Activated CD4-positive, CD25-positive, alpha-beta regulatory T cell treated with anti-CD3 and anti-CD28 coated beads, Interleukin-2, amount 50 U/mL, for 72 hours (primary cell): Measurements from ENCODE around the gene FSHR.

Experiments used
- DNase-seq: peaks from one replicate; pipeline ENCODE4 v3.0.0; 2021

FSHR gene

DNA sequence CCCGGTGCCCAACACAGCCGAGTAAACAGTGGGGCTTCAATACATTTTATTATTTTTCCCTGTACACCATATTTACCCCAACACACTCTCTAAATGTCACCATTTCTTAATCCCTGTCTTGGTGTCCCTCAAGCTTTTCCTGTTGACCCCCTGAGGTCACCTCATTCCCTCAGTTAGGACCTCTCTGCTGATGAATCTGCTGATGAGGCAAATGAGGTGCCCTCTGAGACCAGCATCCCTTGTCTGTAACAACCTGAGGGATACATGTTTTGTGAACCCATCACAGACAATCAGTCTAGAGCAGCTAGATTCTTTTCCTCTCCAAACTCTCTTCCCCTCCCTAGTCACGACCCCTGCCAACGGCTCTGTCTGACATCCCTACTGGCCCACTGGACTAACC lies 127.6 kb downstream of the FSHR start:
- no peak for DNase-seq

DNA sequence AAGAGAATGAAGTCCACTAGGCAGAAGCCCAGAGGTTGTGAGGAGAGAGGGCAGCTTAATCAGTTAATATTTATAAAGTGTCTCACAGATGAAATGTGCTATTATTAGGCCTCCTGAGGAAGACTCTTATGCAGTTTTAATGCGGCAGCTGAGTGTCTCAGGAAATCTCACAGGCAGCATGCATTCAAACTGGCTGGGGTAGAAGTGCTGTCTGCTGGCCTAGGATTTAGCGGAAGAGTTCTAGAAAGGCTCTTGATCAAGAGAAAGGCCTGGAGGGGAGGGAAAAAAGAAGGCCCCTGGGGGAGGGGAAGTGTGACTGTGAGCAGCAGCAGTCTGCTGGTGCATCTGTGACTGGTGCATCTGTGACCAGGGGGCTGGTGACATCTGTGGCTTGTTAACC lies 133.0 kb downstream of the FSHR start:
- DNase-seq, result no peak

DNA sequence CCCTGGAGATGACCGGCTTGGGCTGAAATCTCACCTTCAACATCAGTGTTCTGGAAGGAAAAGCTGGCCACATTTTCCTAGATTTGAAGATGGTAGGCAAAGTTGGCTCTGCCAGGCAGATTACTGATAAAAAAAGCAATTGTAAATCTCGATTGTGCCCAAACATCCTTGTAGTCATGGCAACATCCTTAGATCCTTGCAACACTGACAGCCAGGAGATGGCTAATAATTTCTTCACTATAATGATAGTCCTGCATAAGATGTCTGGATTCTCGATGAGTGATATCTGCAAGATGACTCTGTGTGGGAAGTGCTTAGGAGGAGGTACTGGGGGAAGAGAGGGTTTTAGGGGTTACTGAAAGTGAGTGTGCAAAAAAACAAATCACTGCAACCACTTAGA lies 149.1 kb downstream of the FSHR start:
- DNase-seq, result no peak

DNA sequence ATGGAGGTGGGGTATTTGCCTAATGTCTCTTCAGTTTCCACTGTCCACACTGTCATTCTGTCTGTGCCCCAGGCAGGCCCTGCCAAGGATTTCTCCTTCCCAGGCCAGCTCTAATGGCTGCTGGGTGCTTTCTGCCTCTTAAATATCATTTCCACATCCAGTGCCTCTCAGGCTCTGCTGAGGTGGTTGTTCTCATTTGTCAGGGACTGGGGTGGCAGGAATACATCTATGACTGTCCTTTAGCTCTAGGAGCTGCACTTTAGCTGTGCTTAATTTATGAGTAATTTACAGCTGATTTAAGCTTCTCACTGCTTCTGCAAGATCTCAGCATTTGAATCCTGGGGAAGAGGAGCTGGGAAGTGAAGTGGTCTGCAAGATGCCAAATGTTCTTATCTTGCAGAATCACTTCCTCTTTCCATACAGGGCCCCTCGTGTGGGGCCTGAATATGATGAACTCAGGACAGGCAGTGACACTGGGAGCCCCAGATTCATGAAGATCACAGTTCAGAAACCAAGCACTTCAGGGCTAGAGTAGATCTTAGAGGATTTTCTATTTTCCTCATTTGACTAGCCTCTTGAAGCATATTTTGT lies 150.2 kb downstream of the FSHR start:
- no peak for DNase-seq

DNA sequence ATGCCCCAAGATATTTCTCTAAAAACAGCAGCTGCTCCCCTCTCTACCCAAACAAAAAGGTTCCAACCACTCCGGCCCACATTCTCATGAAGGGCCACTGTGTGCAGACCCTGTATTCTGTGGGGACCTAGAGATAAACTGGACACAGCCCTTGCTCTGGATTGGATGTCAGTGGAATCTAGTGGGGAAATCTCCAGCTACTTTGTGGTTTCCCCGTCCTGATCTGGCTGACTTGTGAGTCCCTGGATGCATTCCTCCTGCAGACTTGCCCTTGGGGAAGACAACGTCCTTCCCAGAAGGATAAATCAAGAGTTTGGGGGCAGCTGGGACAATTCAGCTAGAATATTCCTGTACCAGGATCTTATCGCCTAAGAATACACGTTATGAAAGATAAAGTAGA lies 151.1 kb downstream of the FSHR start:
- DNase-seq, result no peak

DNA sequence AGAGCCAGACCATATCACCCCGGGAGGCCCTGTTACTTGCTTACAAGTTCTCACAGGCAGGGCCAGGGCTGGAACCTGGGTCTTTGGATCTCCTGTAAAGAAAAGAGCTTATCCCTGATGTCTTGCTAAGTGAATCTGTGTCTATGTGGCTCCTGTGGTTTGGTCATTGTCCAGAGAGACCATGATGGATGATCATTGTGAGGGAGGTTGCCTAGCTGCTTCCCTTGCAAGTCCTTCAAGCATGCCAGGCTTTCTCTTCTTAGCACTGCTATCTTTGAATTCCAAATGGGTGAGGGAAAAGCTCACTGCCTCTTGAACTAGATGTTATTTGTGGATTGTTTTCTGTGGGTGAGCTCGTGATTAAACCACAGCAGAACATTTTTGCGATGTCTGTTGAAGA lies 151.6 kb downstream of the FSHR start:
- no peak for DNase-seq

DNA sequence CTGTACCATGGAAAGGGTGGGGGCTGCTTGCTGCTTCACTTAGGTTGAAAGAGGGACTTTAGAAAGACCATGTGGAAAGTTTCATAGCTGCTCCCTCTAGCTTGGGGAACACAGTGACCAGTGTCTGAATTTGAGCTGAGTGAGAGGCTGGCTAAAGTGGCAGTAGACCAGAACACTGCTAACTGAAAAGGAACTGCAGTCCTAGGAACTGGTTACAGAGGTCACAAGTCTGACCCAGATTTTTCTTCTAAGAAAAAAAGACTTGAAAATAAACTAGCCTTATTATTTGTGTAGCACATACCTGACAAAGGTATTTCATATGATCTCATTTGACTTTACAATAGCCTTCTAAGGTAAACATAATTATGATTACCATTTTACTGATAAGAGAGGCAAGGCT lies 153.6 kb downstream of the FSHR start:
- no peak for DNase-seq

DNA sequence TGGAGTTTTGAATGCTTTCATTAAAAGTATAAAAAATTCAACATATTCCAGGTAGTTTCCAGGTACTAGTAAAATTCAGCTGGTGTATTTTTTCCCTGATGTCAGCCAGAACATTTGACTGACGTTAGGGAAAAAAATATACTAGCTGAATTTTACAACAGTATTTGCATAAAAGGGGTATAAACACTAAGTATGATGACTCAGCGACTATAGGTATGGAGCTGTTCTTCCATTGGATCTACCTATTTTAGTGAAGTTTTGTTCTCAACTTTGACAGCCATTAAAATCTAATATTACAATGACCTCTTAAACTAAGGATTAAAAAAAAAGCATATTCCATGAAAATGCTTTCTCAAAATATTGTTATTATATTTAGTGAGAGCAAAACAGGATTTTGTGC lies 155.9 kb downstream of the FSHR start:
- DNase-seq, result no peak

DNA sequence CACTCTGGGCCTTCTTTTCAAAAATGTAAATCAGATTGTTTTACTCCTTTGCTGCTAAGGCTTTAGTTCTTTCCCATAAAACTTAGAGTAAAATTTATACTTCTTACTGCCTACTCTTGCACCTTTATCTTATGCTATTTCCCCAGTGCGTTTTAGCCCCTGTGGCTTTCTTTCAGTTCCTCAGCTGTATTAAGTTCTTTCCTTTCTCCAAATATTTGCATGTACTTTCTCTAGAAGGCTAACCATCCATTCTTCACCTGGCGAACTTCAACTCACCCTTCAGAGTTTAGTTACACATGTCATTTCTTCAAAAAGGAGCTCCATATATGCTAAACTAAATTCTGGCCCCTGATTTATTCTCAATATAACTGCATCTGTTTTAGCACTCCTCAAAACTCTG lies 160.7 kb downstream of the FSHR start:
- no peak for DNase-seq

DNA sequence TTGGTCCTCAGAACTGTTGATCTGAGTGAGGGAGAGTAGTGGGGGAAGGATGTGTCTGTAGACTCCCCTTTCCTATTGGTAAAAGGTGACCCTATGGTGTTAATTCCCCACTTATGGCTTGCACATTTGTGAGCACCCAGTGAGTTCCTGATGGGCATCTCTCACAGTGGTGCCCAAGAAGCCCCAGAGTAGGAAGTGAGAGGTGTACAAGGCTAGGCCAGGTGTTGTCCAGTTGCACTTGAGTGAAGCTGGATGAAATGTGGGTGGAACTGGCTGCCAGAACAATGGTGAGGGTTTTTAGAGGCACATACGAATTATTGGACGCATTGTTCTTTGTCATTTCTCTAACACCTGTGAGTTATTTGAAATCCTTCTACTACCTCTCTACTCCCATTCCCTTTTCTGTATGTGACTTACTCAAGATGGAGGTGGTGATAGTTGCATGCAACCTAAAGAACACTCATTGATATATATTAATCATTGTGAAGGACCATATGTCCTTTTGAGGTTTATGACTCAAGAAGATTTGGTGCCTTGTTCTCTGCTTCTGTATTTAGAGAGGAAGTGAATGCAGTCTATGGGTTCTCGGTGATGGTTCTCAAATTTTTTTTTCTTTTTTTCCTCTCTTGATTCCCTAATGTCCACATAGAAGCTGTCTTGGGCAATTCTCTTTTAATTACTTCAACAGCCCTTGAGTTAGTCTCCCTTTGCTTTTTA lies 162.7 kb downstream of the FSHR start:
- DNase-seq, result no peak

DNA sequence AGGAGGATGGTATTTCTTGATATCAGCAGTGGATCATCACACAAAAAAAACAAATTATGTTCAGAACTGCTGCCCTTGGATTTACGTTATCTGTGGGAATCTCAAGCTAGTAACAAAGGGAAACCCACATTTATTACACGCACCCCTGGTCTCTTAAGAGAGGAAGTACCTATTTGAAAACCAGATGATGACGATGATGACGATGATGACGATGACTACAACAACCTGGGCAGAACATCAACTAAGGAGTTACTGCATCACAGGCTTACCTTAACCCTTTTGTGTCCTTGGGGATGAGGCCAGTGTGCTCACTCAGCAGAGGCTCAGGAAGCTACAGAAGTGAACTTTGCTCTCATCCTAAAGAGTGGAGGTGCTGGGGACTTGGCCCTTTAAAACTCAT lies 169.4 kb downstream of the FSHR start:
- DNase-seq, result no peak

DNA sequence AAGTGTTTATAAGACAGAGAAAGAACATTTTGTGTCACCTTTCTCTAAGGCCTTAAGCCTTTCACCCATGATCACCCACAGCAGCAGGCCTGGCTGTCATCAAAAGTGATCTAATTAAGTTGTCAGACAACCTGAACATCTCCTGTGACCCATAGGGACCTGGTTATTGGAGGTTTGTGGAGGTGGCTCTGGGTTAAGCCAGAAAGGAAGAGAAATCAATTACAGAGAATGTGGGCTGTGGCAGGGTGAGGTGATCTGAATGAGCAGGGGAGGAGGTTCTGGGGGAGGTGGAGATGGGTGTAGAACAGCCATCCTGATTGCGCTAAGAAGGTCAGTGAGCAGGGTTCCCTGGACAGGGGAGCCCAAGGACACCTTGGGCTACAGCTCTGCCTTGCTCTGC lies 170.8 kb downstream of the FSHR start:
- DNase-seq, result no peak

DNA sequence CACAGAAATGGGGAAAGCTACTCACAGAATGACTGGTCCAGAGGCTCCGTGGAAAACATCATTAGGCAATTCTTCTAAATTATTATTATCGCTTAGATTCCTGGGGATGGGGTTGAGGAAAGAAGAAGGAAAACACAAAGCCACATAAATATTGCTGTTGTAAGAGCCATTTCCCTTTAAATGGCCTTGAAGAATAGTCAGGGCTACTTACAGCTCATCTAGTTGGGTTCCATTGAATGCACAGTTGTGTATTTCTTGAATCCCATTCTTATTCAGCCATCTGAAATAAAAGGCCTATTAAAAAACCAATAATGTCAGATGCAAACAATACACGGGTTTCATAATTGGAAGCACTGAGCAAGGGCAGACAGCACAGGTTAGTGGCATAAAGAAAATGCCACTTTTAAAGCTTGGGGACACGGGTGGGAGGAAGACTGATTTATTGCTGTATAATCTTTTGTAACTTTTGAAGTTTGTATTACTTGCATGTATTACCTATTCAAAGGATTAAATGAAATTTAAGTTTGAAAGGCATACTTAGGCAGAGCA lies 171.4 kb downstream of the FSHR start:
- DNase-seq, result no peak

DNA sequence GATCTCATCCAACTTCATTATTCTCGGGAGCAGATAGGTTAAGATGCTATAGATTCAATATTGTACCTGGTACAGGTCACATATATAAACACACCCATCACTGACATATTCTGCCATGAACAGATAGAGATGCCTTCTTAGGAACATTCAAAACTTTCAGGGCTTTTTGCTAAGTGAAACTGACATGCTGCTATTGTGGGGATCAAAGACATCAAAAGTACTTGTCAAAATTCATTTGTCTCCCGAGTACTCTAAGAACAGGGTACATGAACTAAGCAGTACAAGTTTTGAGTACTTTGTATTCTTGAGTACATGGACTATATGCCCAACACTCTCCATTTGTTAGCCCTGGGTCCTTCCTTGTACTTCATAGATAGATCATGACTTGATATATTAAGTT lies 173.5 kb downstream of the FSHR start:
- DNase-seq, result no peak

DNA sequence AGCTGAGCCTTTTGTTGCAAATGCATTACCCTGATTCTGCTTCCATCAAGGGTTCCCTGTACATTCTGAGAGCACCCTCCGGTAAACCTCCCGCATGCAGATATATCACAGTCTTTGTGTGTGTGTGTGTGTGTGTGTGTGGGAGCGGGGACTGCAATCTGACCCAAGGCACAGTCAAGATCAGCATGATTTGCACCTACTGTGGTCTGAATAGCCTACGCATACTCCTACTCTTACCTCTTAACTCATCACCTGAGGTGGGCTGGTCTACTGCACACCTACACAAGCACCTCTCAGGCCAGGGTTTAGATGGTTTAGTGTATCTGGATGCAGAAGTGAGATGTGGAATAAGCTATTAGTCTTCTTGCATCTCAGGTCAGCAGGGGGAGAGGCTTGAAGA lies 174.6 kb downstream of the FSHR start:
- DNase-seq, result no peak

DNA sequence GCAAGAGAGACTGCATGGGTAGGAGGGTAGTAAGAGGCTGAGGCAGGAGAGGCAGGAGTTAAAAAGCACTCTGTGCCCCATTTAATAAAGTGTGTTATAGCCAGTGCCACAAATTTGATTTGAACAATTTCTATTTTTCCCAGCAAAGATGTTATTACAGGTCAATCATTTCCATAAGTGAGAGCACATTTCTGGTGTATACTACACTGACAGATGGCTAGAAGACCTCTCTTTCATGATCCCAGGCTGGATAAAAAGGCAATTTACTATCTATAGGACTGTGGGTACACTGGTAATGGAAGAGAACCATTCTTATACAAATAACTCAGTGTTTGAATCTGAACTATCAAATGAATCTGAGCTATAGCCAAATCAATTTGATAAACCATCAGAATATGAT lies 176.2 kb downstream of the FSHR start:
- no peak for DNase-seq

DNA sequence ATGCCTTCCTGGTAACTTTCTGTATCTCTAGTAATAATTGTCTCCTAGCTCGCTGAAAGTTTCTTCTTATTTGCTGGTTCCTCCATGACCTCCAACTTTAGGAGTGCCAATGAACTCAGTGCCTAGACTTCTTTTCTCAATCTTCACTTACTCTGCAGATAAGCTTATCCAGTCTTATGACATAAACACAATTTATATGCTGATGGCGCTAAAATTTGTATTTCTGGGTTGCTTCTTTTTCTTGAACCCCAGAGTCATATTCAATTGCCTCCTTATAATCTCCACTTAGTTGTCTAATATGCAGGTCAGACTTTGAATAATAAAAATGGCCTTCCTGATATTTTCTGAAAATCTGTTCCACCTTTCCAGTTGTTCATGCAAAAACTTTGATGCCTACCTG lies 182.5 kb downstream of the FSHR start:
- no peak for DNase-seq

DNA sequence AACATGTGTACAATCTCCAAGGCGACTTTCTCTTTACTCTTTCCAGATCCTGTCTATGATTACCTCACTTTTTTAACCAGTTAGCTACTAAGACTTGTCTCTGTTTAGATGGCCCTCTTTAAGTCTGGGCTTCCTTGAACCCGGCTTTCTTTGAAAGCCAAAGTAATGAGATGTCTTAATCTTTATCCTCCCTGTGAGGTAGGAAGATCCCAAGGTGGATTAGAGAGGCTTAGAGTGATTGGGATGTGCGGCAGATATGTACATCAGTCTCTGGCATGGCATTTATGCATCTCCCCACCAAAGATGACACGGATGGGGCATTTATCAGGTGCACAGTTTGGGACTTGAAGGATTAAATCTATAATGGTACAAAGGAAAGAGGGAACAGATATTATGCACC lies 186.3 kb downstream of the FSHR start:
- no peak for DNase-seq

DNA sequence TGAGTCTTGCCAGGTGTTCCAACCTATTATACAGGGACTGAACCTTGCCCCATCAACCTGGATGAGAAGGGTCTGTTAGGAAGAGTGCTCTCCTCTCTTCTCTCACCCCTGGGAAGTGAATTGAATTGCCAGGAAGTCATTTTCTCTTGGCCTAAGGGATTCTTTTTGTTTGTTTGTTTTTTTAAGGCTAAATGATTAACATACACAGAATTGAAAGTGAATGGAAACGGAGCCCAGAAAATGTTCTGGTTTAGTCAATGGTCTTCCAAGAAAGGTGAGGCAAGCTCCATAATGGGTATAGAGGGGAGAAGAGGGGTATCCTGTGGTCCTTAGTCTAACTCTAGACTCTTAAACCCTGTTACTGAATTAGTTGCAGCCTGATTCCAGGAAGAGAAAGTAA lies 189.1 kb downstream of the FSHR start:
- no peak for DNase-seq

DNA sequence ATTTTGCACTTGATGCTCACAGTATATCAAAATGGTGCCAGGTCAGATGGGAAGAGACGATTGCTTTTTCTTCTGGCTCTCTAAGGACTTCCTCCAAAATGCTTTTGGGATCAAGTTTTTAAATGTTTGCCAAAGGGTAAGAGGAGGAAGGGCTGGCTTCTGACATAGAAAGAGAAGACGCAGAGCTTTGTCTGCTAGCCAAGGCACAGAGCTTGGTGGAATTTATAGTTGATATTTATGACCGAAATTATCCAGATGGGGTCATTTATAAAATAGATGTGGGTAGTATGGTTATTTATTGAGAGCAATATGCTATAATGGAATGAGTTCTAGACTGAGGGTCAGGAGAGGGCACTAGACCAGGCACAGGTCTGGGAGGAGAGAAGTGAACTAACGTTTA lies 193.3 kb downstream of the FSHR start:
- DNase-seq, result no peak

DNA sequence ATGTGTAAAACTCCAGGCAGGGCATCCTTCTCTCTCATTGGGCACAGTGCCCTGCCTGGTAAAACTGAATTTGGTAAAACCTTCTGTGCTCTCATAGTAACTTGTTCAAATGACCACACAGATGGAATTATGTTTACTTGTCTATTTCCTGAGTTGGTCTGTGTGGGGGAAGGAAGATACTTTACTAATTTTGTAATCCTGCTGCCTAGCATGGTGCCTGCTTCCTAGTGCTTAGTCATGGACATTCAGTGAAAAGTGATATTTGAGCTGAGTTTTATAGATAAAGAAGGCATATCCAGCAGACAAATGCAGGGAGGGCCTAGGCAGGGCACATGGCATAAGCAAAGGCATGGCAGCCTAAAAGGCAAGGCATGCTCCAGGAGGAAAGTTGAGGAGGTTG lies 199.4 kb downstream of the FSHR start:
- DNase-seq, result no peak

DNA sequence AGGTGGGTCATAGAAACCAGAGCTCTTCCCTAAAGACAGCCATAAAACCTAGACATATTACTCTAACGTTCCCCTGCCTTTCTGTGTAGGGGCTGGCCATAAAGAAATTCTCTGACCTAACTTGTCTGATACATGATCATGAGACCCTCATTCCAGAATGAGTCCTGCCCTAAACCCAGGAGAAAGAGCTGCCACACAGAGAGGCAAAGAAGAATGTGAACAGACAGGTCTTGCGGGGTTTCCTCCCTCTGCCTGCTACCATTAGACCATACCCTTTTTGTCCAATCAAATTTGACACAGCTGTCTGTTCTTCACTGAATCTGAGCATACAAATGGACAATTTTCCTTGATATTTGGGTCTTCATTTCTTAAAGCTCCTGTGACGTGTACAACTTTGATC lies 200.0 kb downstream of the FSHR start:
- DNase-seq, result no peak

DNA sequence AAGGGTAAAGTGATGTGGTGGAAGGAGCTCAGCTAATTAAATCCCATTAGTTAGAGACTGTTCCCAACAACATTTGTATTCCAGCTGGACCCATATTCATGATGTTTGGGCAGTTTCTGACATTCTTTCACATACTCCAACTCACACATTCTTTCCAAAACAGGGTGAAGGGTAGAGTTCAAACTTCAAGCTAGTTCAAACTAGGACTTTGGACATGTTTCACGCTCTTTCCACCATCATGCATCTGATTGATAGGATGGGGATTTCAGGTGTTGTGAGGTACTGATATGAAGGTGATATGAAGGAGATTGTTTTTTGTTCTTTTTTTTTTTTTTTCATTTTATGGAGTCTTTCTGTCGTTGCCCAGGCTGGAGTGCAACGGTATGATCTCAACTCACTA lies 201.7 kb downstream of the FSHR start:
- no peak for DNase-seq

DNA sequence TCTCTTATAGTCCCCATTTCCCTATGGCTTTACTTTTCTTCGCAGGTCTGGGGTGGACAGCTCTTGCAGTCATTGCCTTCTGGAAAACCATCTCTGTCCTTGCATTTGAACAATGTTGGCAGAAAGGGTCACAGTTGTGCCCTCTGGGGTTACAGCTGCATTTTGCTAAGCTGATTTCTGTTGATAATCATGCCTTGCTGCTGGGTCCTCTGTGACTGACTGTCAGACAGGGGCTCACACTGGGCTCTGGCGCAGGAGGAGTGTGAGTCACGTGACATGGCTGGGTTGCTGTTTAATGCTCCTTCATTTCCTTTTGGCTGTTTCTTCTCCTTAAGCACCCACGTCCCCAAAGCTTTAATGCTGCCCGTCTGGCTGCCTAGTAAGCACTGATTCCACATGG lies 202.2 kb downstream of the FSHR start:
- DNase-seq, result no peak
